OCI-LY1 (cell line): ENCODE measurements around the gene SHISAL2A.
A peak's percentile ranks its signal among the peaks of the same experiment; 100 is the strongest.

Source experiments
- H2AFZ ChIP-seq: fragments of 200-600 bp; sonication (generic), shearing (Covaris generic); 2 replicates; pipeline ENCODE4 v1.6.0; 2014; ENCODE audit warnings: antibody characterized with exemption, mild to moderate bottlenecking, low read length
- H3F3A ChIP-seq: fragments of 200-600 bp; sonication (generic), shearing (Covaris generic); 2 replicates; pipeline ENCODE4 v1.6.0; 2014; ENCODE audit warnings: mild to moderate bottlenecking, antibody characterized with exemption, low read length, moderate library complexity; ENCODE audit not compliant: insufficient read depth
- H3K27ac ChIP-seq: fragments of 200-600 bp; sonication (generic); 2 replicates; pipeline ENCODE4 v1.5.1; 2014; ENCODE audit warnings: low read length, mixed run types, mild to moderate bottlenecking, low read depth; ENCODE audit not compliant: poor library complexity, severe bottlenecking
- H3K27me3 ChIP-seq: fragments of 200-600 bp; sonication (generic); 2 replicates; pipeline ENCODE4 v1.6.0; 2014; ENCODE audit warnings: antibody characterized with exemption, mild to moderate bottlenecking, low read length, moderate library complexity; ENCODE audit not compliant: insufficient read depth
- H3K36me3 ChIP-seq: fragments of 200-600 bp; sonication (generic); 2 replicates; pipeline ENCODE4 v1.6.1; 2014; ENCODE audit warnings: mild to moderate bottlenecking, antibody characterized with exemption, low read length, moderate library complexity, mixed read lengths; ENCODE audit not compliant: insufficient read depth
- H3K4me1 ChIP-seq: fragments of 200-600 bp; sonication (generic); 2 replicates; pipeline ENCODE4 v1.5.1; 2014; ENCODE audit warnings: mild to moderate bottlenecking, low read length, moderate library complexity; ENCODE audit not compliant: insufficient read depth, severe bottlenecking
- H3K4me2 ChIP-seq: fragments of 200-600 bp; sonication (generic), shearing (Covaris generic); 2 replicates; pipeline ENCODE4 v1.6.1; 2014; ENCODE audit warnings: low read length
- H3K4me3 ChIP-seq: fragments of 200-600 bp; sonication (generic); 2 replicates; pipeline ENCODE4 v1.5.1; 2014; ENCODE audit warnings: low read length, low read depth, mild to moderate bottlenecking, mixed read lengths; ENCODE audit not compliant: poor library complexity, severe bottlenecking
- H3K79me2 ChIP-seq: fragments of 200-600 bp; shearing (Covaris generic); 2 replicates; pipeline ENCODE4 v1.6.1; 2016; ENCODE audit warnings: mixed run types, low read length, mixed read lengths; ENCODE audit not compliant: insufficient read depth
- H3K9ac ChIP-seq: fragments of 200-600 bp; sonication (generic), shearing (Covaris generic); 2 replicates; pipeline ENCODE4 v1.6.1; 2014; ENCODE audit warnings: mild to moderate bottlenecking, low read length, mixed read lengths
- H3K9me2 ChIP-seq: fragments of 200-600 bp; sonication (generic), shearing (Covaris generic); 2 replicates; pipeline ENCODE4 v1.6.1; 2014; ENCODE audit warnings: low read depth, mild to moderate bottlenecking, low read length, mixed read lengths
- H3K9me3 ChIP-seq: fragments of 200-600 bp; shearing (Covaris generic); 2 replicates; pipeline ENCODE4 v1.6.1; 2014; ENCODE audit warnings: low read length, mixed read lengths
- H4K20me1 ChIP-seq: fragments of 200-600 bp; sonication (generic), shearing (Covaris generic); 2 replicates; pipeline ENCODE4 v1.6.0; 2016; ENCODE audit warnings: mild to moderate bottlenecking, low read length; ENCODE audit not compliant: insufficient read depth
- CTCF ChIP-seq: fragments of 200-600 bp; sonication (generic), shearing (Covaris generic); IDR thresholded peaks from 2 replicates; pipeline ENCODE4 v1.5.1; 2017; ENCODE audit warnings: mild to moderate bottlenecking, antibody characterized with exemption, low read length, moderate library complexity, mixed read lengths
- EZH2 ChIP-seq: fragments of 200-600 bp; sonication (generic), shearing (Covaris generic); IDR thresholded peaks from 2 replicates; pipeline ENCODE4 v1.8.0; 2017; ENCODE audit warnings: borderline replicate concordance, mixed run types, mild to moderate bottlenecking, antibody characterized with exemption, low read length, moderate library complexity, mixed read lengths

SHISAL2A gene

GRCh38 chr1:52593495-52593894, 39.5 kb upstream of the SHISAL2A start:
- no peaks in the 10 kb centered on the region for H4K20me1 ChIP-seq
- no peaks in the 10 kb centered on the region for H3K79me2 ChIP-seq
- TF ChIP-seq EZH2 = no peak
- TF ChIP-seq CTCF = no peak
- H3K4me3 ChIP-seq = no peak overlapping the region
- no peaks in the 10 kb centered on the region for H3F3A ChIP-seq
- peak overlapping the region; percentile 68 for H3K27ac ChIP-seq
- H3K36me3 ChIP-seq = no peaks in the 10 kb centered on the region
- no peaks in the 10 kb centered on the region for H3K9me2 ChIP-seq
- H3K9me3 ChIP-seq = no peaks in the 10 kb centered on the region
- H3K9ac ChIP-seq = no peak overlapping the region
- H3K4me2 ChIP-seq = peak overlapping the region; percentile 44; the same call in 1 of the 2 replicates
- peaks cover 20% of the 10 kb centered on the region for H3K4me1 ChIP-seq
- H2AFZ ChIP-seq = no peak overlapping the region
- no peaks in the 10 kb centered on the region for H3K27me3 ChIP-seq

GRCh38 chr1:52595061-52595460, 37.9 kb upstream of the SHISAL2A start:
- Histone ChIP-seq H3K4me2 (no peak overlapping the region), H3K4me1 (peaks cover 20% of the 10 kb centered on the region), H3F3A (no peaks in the 10 kb centered on the region), H3K27ac (no peak overlapping the region), H2AFZ (no peak overlapping the region), H3K4me3 (no peak overlapping the region), H4K20me1 (no peaks in the 10 kb centered on the region), H3K9ac (no peak overlapping the region), H3K9me2 (no peaks in the 10 kb centered on the region), H3K9me3 (no peaks in the 10 kb centered on the region), H3K79me2 (no peaks in the 10 kb centered on the region), H3K36me3 (no peaks in the 10 kb centered on the region), H3K27me3 (no peaks in the 10 kb centered on the region)
- no peak for TF ChIP-seq EZH2
- TF ChIP-seq CTCF = no peak

- Histone ChIP-seq H3K9ac (no peak overlapping the region), H3K4me3 (no peak overlapping the region), H3K9me2 (no peaks in the 10 kb centered on the region), H3K9me3 (no peaks in the 10 kb centered on the region), H3K4me1 (peaks cover 25% of the 10 kb centered on the region), H3K4me2 (no peak overlapping the region), H3K27ac (no peak overlapping the region), H3K27me3 (no peaks in the 10 kb centered on the region), H4K20me1 (no peaks in the 10 kb centered on the region), H2AFZ (no peak overlapping the region), H3K36me3 (no peaks in the 10 kb centered on the region), H3K79me2 (no peaks in the 10 kb centered on the region), H3F3A (no peaks in the 10 kb centered on the region)
- TF ChIP-seq CTCF (no peak), EZH2 (no peak)
Measured at GRCh38 chr1:52597912-52598311, 35.1 kb upstream of the SHISAL2A start.
